ENCODE data around the gene IRGM.

IRGM gene

GRCh38 chr5:150895431-150896428 is 49.4 kb downstream of the IRGM start:
- DNase-seq (ENCODE audit: low read depth in 2 of 2, low spot score in 1 of 2): no peak

Data from stimulated activated CD8-positive, alpha-beta memory T cell treated with anti-CD3 and anti-CD28 coated beads, Interleukin-4, amount 100 ng/mL, for 1 hour (primary cell).